Measurements from ENCODE around the gene MTF1.

MTF1 gene

GRCh38 chr1:37853157-37853556 is 6.2 kb downstream of the MTF1 start:
- Histone ChIP-seq H3K9ac (ENCODE audit: low read length in 5 of 5) (no peak overlapping the region), H3K4me1 (ENCODE audit: control insufficient read depth in 5 of 5, insufficient read depth in 5 of 5, low read length in 5 of 5) (peaks cover 3 to 32% (median 30%) of the 10 kb centered on the region in 5 donors)

GRCh38 chr1:37851782-37852210 is 7.6 kb downstream of the MTF1 start:
- no peak overlapping the region for H3K9ac ChIP-seq (ENCODE audit: low read length in 5 of 5)
- H3K27ac ChIP-seq (ENCODE audit: low read depth, low read length) = no peak overlapping the region
- H3K27me3 ChIP-seq (ENCODE audit: control insufficient read depth in 5 of 5, insufficient read depth in 4 of 5, low read length in 5 of 5) = no peaks in the 10 kb centered on the region
- H3K36me3 ChIP-seq (ENCODE audit: control insufficient read depth in 5 of 5, insufficient read depth in 5 of 5, low read length in 5 of 5) = peaks cover 6 to 12% (median 10%) of the 10 kb centered on the region in 5 donors
- H3K4me1 ChIP-seq (ENCODE audit: control insufficient read depth in 5 of 5, insufficient read depth in 5 of 5, low read length in 5 of 5) = peaks cover 3 to 34% (median 24%) of the 10 kb centered on the region in 5 donors
- no peaks in the 10 kb centered on the region for H3K9me3 ChIP-seq (ENCODE audit: control insufficient read depth in 5 of 5, low read length in 5 of 5)
- H3K4me3 ChIP-seq (ENCODE audit: low read depth in 1 of 5, low read length in 5 of 5) = no peak overlapping the region

More at GRCh38 chr1:37853157-37853556, 6.2 kb downstream of the MTF1 start:
- no peaks in the 10 kb centered on the region for H3K9me3 ChIP-seq (ENCODE audit: control insufficient read depth in 5 of 5, low read length in 5 of 5)
- peaks cover 8 to 17% (median 13%) of the 10 kb centered on the region in 5 donors for H3K36me3 ChIP-seq (ENCODE audit: control insufficient read depth in 5 of 5, insufficient read depth in 5 of 5, low read length in 5 of 5)
- H3K4me3 ChIP-seq (ENCODE audit: low read depth in 1 of 5, low read length in 5 of 5) = no peak overlapping the region
- H3K27ac ChIP-seq (ENCODE audit: low read depth, low read length) = no peak overlapping the region
- no peaks in the 10 kb centered on the region for H3K27me3 ChIP-seq (ENCODE audit: control insufficient read depth in 5 of 5, insufficient read depth in 4 of 5, low read length in 5 of 5)

GRCh38 chr1:37851262-37851661 is 8.1 kb downstream of the MTF1 start:
- H3K27me3 ChIP-seq (ENCODE audit: control insufficient read depth in 5 of 5, insufficient read depth in 4 of 5, low read length in 5 of 5) = no peaks in the 10 kb centered on the region
- peak overlapping the region; percentile 34 for H3K27ac ChIP-seq (ENCODE audit: low read depth, low read length)

GRCh38 chr1:37850352-37850955 is 8.9 kb downstream of the MTF1 start:
- Histone ChIP-seq H3K9me3 (ENCODE audit: control insufficient read depth in 5 of 5, low read length in 5 of 5) (no peaks in the 10 kb centered on the region), H3K4me3 (ENCODE audit: low read depth in 1 of 5, low read length in 5 of 5) (no peak overlapping the region), H3K36me3 (ENCODE audit: control insufficient read depth in 5 of 5, insufficient read depth in 5 of 5, low read length in 5 of 5) (peaks cover 5 to 11% (median 6%) of the 10 kb centered on the region in 5 donors), H3K27ac (ENCODE audit: low read depth, low read length) (peak overlapping the region; percentile 34), H3K9ac (ENCODE audit: low read length in 5 of 5) (no peak overlapping the region), H3K27me3 (ENCODE audit: control insufficient read depth in 5 of 5, insufficient read depth in 4 of 5, low read length in 5 of 5) (no peaks in the 10 kb centered on the region), H3K4me1 (ENCODE audit: control insufficient read depth in 5 of 5, insufficient read depth in 5 of 5, low read length in 5 of 5) (peaks cover 3 to 36% (median 26%) of the 10 kb centered on the region in 5 donors)

More at GRCh38 chr1:37851262-37851661, 8.1 kb downstream of the MTF1 start:
- Histone ChIP-seq H3K4me1 (ENCODE audit: control insufficient read depth in 5 of 5, insufficient read depth in 5 of 5, low read length in 5 of 5) (peaks cover 3 to 36% (median 25%) of the 10 kb centered on the region in 5 donors), H3K9ac (ENCODE audit: low read length in 5 of 5) (no peak overlapping the region), H3K9me3 (ENCODE audit: control insufficient read depth in 5 of 5, low read length in 5 of 5) (no peaks in the 10 kb centered on the region), H3K36me3 (ENCODE audit: control insufficient read depth in 5 of 5, insufficient read depth in 5 of 5, low read length in 5 of 5) (peaks cover 5 to 11% (median 6%) of the 10 kb centered on the region in 5 donors), H3K4me3 (ENCODE audit: low read depth in 1 of 5, low read length in 5 of 5) (no peak overlapping the region)

GRCh38 chr1:37849480-37849879 is 9.9 kb downstream of the MTF1 start:
- Histone ChIP-seq H3K27me3 (ENCODE audit: control insufficient read depth in 5 of 5, insufficient read depth in 4 of 5, low read length in 5 of 5) (no peaks in the 10 kb centered on the region), H3K9me3 (ENCODE audit: control insufficient read depth in 5 of 5, low read length in 5 of 5) (no peaks in the 10 kb centered on the region), H3K4me1 (ENCODE audit: control insufficient read depth in 5 of 5, insufficient read depth in 5 of 5, low read length in 5 of 5) (peaks cover 3 to 36% (median 26%) of the 10 kb centered on the region in 5 donors), H3K4me3 (ENCODE audit: low read depth in 1 of 5, low read length in 5 of 5) (no peak overlapping the region), H3K9ac (ENCODE audit: low read length in 5 of 5) (no peak overlapping the region), H3K36me3 (ENCODE audit: control insufficient read depth in 5 of 5, insufficient read depth in 5 of 5, low read length in 5 of 5) (peaks cover 0 to 7% (median 3%) of the 10 kb centered on the region in 5 donors), H3K27ac (ENCODE audit: low read depth, low read length) (no peak overlapping the region)

GRCh38 chr1:37846647-37847339 is 12.6 kb downstream of the MTF1 start:
- Histone ChIP-seq H3K27me3 (ENCODE audit: control insufficient read depth in 5 of 5, insufficient read depth in 4 of 5, low read length in 5 of 5) (no peaks in the 10 kb centered on the region), H3K4me1 (ENCODE audit: control insufficient read depth in 5 of 5, insufficient read depth in 5 of 5, low read length in 5 of 5) (peaks cover 0 to 28% (median 21%) of the 10 kb centered on the region in 5 donors), H3K27ac (ENCODE audit: low read depth, low read length) (no peak overlapping the region), H3K9me3 (ENCODE audit: control insufficient read depth in 5 of 5, low read length in 5 of 5) (no peaks in the 10 kb centered on the region), H3K9ac (ENCODE audit: low read length in 5 of 5) (peak overlapping the region in 2 of 5 donors; percentile 23 to 34), H3K4me3 (ENCODE audit: low read depth in 1 of 5, low read length in 5 of 5) (no peak overlapping the region), H3K36me3 (ENCODE audit: control insufficient read depth in 5 of 5, insufficient read depth in 5 of 5, low read length in 5 of 5) (peaks cover 0 to 15% (median 3%) of the 10 kb centered on the region in 5 donors)

GRCh38 chr1:37845786-37846185 is 13.6 kb downstream of the MTF1 start:
- no peak overlapping the region for H3K4me3 ChIP-seq (ENCODE audit: low read depth in 1 of 5, low read length in 5 of 5)
- peaks cover 0 to 15% (median 5%) of the 10 kb centered on the region in 5 donors for H3K36me3 ChIP-seq (ENCODE audit: control insufficient read depth in 5 of 5, insufficient read depth in 5 of 5, low read length in 5 of 5)
- no peak overlapping the region for H3K27ac ChIP-seq (ENCODE audit: low read depth, low read length)
- H3K9ac ChIP-seq (ENCODE audit: low read length in 5 of 5) = no peak overlapping the region
- no peaks in the 10 kb centered on the region for H3K9me3 ChIP-seq (ENCODE audit: control insufficient read depth in 5 of 5, low read length in 5 of 5)
- peaks cover 0 to 18% (median 12%) of the 10 kb centered on the region in 5 donors for H3K4me1 ChIP-seq (ENCODE audit: control insufficient read depth in 5 of 5, insufficient read depth in 5 of 5, low read length in 5 of 5)
- H3K27me3 ChIP-seq (ENCODE audit: control insufficient read depth in 5 of 5, insufficient read depth in 4 of 5, low read length in 5 of 5) = no peaks in the 10 kb centered on the region

GRCh38 chr1:37845049-37845646 is 14.2 kb downstream of the MTF1 start:
- Histone ChIP-seq H3K4me3 (ENCODE audit: low read depth in 1 of 5, low read length in 5 of 5) (no peak overlapping the region), H3K36me3 (ENCODE audit: control insufficient read depth in 5 of 5, insufficient read depth in 5 of 5, low read length in 5 of 5) (peaks cover 0 to 15% (median 8%) of the 10 kb centered on the region in 5 donors), H3K4me1 (ENCODE audit: control insufficient read depth in 5 of 5, insufficient read depth in 5 of 5, low read length in 5 of 5) (peaks cover 0 to 13% (median 9%) of the 10 kb centered on the region in 5 donors)

GRCh38 chr1:37844536-37844935 is 14.9 kb downstream of the MTF1 start:
- Histone ChIP-seq H3K27ac (ENCODE audit: low read depth, low read length) (no peak overlapping the region), H3K4me3 (ENCODE audit: low read depth in 1 of 5, low read length in 5 of 5) (no peak overlapping the region), H3K4me1 (ENCODE audit: control insufficient read depth in 5 of 5, insufficient read depth in 5 of 5, low read length in 5 of 5) (peaks cover 0 to 9% (median 5%) of the 10 kb centered on the region in 5 donors), H3K27me3 (ENCODE audit: control insufficient read depth in 5 of 5, insufficient read depth in 4 of 5, low read length in 5 of 5) (no peaks in the 10 kb centered on the region), H3K9ac (ENCODE audit: low read length in 5 of 5) (no peak overlapping the region), H3K9me3 (ENCODE audit: control insufficient read depth in 5 of 5, low read length in 5 of 5) (no peaks in the 10 kb centered on the region), H3K36me3 (ENCODE audit: control insufficient read depth in 5 of 5, insufficient read depth in 5 of 5, low read length in 5 of 5) (peaks cover 5 to 16% (median 14%) of the 10 kb centered on the region in 5 donors)

More at GRCh38 chr1:37845049-37845646, 14.2 kb downstream of the MTF1 start:
- H3K27ac ChIP-seq (ENCODE audit: low read depth, low read length) = no peak overlapping the region
- H3K27me3 ChIP-seq (ENCODE audit: control insufficient read depth in 5 of 5, insufficient read depth in 4 of 5, low read length in 5 of 5) = no peaks in the 10 kb centered on the region
- no peaks in the 10 kb centered on the region for H3K9me3 ChIP-seq (ENCODE audit: control insufficient read depth in 5 of 5, low read length in 5 of 5)
- no peak overlapping the region for H3K9ac ChIP-seq (ENCODE audit: low read length in 5 of 5)

- H3K27ac ChIP-seq (ENCODE audit: low read depth, low read length) = no peak overlapping the region
- H3K4me3 ChIP-seq (ENCODE audit: low read depth in 1 of 5, low read length in 5 of 5) = no peak overlapping the region
- H3K36me3 ChIP-seq (ENCODE audit: control insufficient read depth in 5 of 5, insufficient read depth in 5 of 5, low read length in 5 of 5) = peaks cover 22 to 41% (median 25%) of the 10 kb centered on the region in 5 donors
- H3K9ac ChIP-seq (ENCODE audit: low read length in 5 of 5) = no peak overlapping the region
- peaks cover 0 to 5% (median under 1%) of the 10 kb centered on the region in 5 donors for H3K4me1 ChIP-seq (ENCODE audit: control insufficient read depth in 5 of 5, insufficient read depth in 5 of 5, low read length in 5 of 5)
- H3K27me3 ChIP-seq (ENCODE audit: control insufficient read depth in 5 of 5, insufficient read depth in 4 of 5, low read length in 5 of 5) = no peaks in the 10 kb centered on the region
- H3K9me3 ChIP-seq (ENCODE audit: control insufficient read depth in 5 of 5, low read length in 5 of 5) = no peaks in the 10 kb centered on the region
Observed at GRCh38 chr1:37841652-37842051, 17.7 kb downstream of the MTF1 start.

Measured in subcutaneous abdominal adipose tissue (tissue), 5 donors.